Activated T-helper 1 cell treated with Interleukin-2 at 50 U/mL for 16 hours (primary cell): Measurements from ENCODE around the gene ZNF264.
"Not testable (repeated sequence)": the region's sequence is repeated elsewhere in the genome, so short reads cannot be mapped to it uniquely, and the experiment has no call there.

Experiments used
- DNase-seq: peaks from one replicate; pipeline ENCODE4 v3.0.0-alpha.2; 2020; ENCODE audit warnings: low read depth

ZNF264 gene

GRCh38 chr19:57191141-57192076 is at the start of gene ZNF264:
Gene ZNF264, plus strand, starts transcription at chr19:57191500. Its CDS starts 414 bp downstream, at chr19:57191914.
- peak; percentile 81 for DNase-seq

GRCh38 chr19:57141699-57142098 is 49.6 kb upstream of the ZNF264 start:
- DNase-seq = no peak

- no peak for DNase-seq
These were observed 38.4 kb upstream of the ZNF264 start for GRCh38 chr19:57152921-57153320.

GRCh38 chr19:57161985-57162539 is 29.2 kb upstream of the ZNF264 start:
- DNase-seq = no peak

- no peak for DNase-seq
These were observed 25.5 kb upstream of the ZNF264 start for GRCh38 chr19:57165846-57166245.

GRCh38 chr19:57167385-57167784 is 23.9 kb upstream of the ZNF264 start, which contains the start of gene DUXA:
Gene DUXA, minus strand, starts transcription at chr19:57167485. Its CDS starts 42 bp downstream, at chr19:57167443.
- DNase-seq = no peak

GRCh38 chr19:57171551-57172081 is 19.7 kb upstream of the ZNF264 start:
- DNase-seq = peak; percentile 12

GRCh38 chr19:57190301-57190700 is 999 bp upstream of the ZNF264 start:
- DNase-seq = no peak

- DNase-seq = no peak
These were observed 749 bp downstream of the ZNF264 start for GRCh38 chr19:57192077-57192420.

GRCh38 chr19:57192993-57193392 is 1.7 kb downstream of the ZNF264 start:
- DNase-seq = no peak

- not testable (repeated sequence) for DNase-seq
These were observed 6.6 kb downstream of the ZNF264 start for GRCh38 chr19:57197874-57198273.

- DNase-seq = no peak
These were observed 10.9 kb downstream of the ZNF264 start for GRCh38 chr19:57202160-57202559.

- no peak for DNase-seq
These were observed 19.1 kb downstream of the ZNF264 start for GRCh38 chr19:57210381-57210780.

- DNase-seq = no peak
These were observed 20.8 kb downstream of the ZNF264 start for GRCh38 chr19:57212109-57212508.

GRCh38 chr19:57227502-57227901 is 36.2 kb downstream of the ZNF264 start:
- no peak for DNase-seq

GRCh38 chr19:57231686-57232085 is 40.4 kb downstream of the ZNF264 start:
- no peak for DNase-seq

GRCh38 chr19:57233207-57233606 is 41.9 kb downstream of the ZNF264 start:
- DNase-seq = no peak

GRCh38 chr19:57239982-57240310 is 48.6 kb downstream of the ZNF264 start:
- DNase-seq = no peak

GRCh38 chr19:57240311-57241090 is 49.2 kb downstream of the ZNF264 start, which contains the start of gene ZNF805:
Gene ZNF805, plus strand, starts transcription at chr19:57240632. Its CDS starts 260 bp downstream, at chr19:57240892.
- DNase-seq = peak; percentile 93

- no peak for DNase-seq
These were observed 49.9 kb downstream of the ZNF264 start for GRCh38 chr19:57241176-57241575.

- DNase-seq = no peak
These were observed 51.5 kb downstream of the ZNF264 start for GRCh38 chr19:57242821-57243220.

GRCh38 chr19:57244513-57244912 is 53.2 kb downstream of the ZNF264 start:
- DNase-seq = no peak
